Subcutaneous abdominal adipose tissue (tissue), 5 donors: ENCODE measurements around the gene STIP1.
A peak's percentile ranks its signal among the peaks of the same experiment; 100 is the strongest.

ENCODE experiments used
- H3K27ac ChIP-seq: one replicate; pipeline ENCODE4 v1.7.0; 2013; ENCODE audit warnings: low read depth, mild to moderate bottlenecking, inconsistent platforms, low read length, moderate library complexity
- H3K27me3 ChIP-seq, 5 donors: one replicate each; pipeline ENCODE4 v1.7.0; 2013; ENCODE audit warnings: low read length in 5 of 5, inconsistent platforms in 1 of 5; ENCODE audit not compliant: control insufficient read depth in 5 of 5, insufficient read depth in 4 of 5
- H3K36me3 ChIP-seq, 5 donors: one replicate each; pipeline ENCODE4 v1.7.0; 2013; ENCODE audit warnings: low read length in 5 of 5; ENCODE audit not compliant: control insufficient read depth in 5 of 5, insufficient read depth in 5 of 5
- H3K4me1 ChIP-seq, 5 donors: one replicate each; pipeline ENCODE4 v1.7.0; 2013; ENCODE audit warnings: low read length in 5 of 5, mild to moderate bottlenecking in 3 of 5, moderate library complexity in 1 of 5; ENCODE audit not compliant: control insufficient read depth in 5 of 5, insufficient read depth in 5 of 5
- H3K4me3 ChIP-seq, 5 donors: one replicate each; pipeline ENCODE4 v1.7.0; 2013; ENCODE audit warnings: low read length in 5 of 5, low read depth in 1 of 5
- H3K9ac ChIP-seq, 5 donors: one replicate each; pipeline ENCODE4 v1.7.0; 2013; ENCODE audit warnings: low read length in 5 of 5, mild to moderate bottlenecking in 4 of 5, moderate library complexity in 3 of 5
- H3K9me3 ChIP-seq, 5 donors: one replicate each; pipeline ENCODE4 v1.7.0; 2013; ENCODE audit warnings: low read length in 5 of 5; ENCODE audit not compliant: control insufficient read depth in 5 of 5
- donor health status: healthy.
- donor health status: healthy.
- donor health status: healthy.
- donor health status: healthy.
- donor health status: healthy.

STIP1 gene

GRCh38 chr11:64227405-64227956 is 41.5 kb downstream of the STIP1 start:
- peak overlapping the region in 4 of 5 donors; percentile 84 to 95 (median 90) for H3K9ac ChIP-seq
- no peaks in the 10 kb centered on the region for H3K27me3 ChIP-seq
- peak overlapping the region in 4 of 5 donors; percentile 83 to 94 (median 90) for H3K4me3 ChIP-seq
- peak overlapping the region; percentile 87 for H3K27ac ChIP-seq
- H3K4me1 ChIP-seq = peaks cover 3 to 57% (median 55%) of the 10 kb centered on the region in 5 donors
- peaks cover 0 to 21% (median 10%) of the 10 kb centered on the region in 5 donors for H3K36me3 ChIP-seq
- H3K9me3 ChIP-seq = no peaks in the 10 kb centered on the region

GRCh38 chr11:64229090-64229743 is 43.2 kb downstream of the STIP1 start:
- Histone ChIP-seq H3K4me3 (peak overlapping the region in 4 of 5 donors; percentile 72 to 86 (median 76)), H3K27me3 (no peaks in the 10 kb centered on the region), H3K9me3 (no peaks in the 10 kb centered on the region), H3K4me1 (peaks cover 5 to 70% (median 65%) of the 10 kb centered on the region in 5 donors), H3K36me3 (peaks cover 0 to 4% (median 2%) of the 10 kb centered on the region in 5 donors), H3K9ac (peak overlapping the region in 2 of 5 donors; percentile 78 to 89), H3K27ac (peak overlapping the region; percentile 57)

- Histone ChIP-seq H3K9ac (peak overlapping the region in 4 of 5 donors; percentile 77 to 89 (median 80)), H3K36me3 (no peaks in the 10 kb centered on the region), H3K4me3 (peak overlapping the region; percentile 72 to 86 (median 76)), H3K27ac (peak overlapping the region; percentile 57), H3K9me3 (no peaks in the 10 kb centered on the region), H3K4me1 (peaks cover 5 to 69% (median 63%) of the 10 kb centered on the region in 5 donors), H3K27me3 (no peaks in the 10 kb centered on the region)
These were observed 43.8 kb downstream of the STIP1 start for GRCh38 chr11:64229744-64230170.

GRCh38 chr11:64230171-64230984 is 44.4 kb downstream of the STIP1 start, which contains the start of gene DNAJC4:
TSS of gene DNAJC4 (plus strand) at chr11:64230548. CDS start at chr11:64230855, 307 bp downstream.
- peak within 1 kb of the TSS; percentile 72 to 86 (median 76) for H3K4me3 ChIP-seq
- no peaks in the 10 kb centered on the region for H3K9me3 ChIP-seq
- H3K4me1 ChIP-seq = peaks cover 8 to 69% (median 62%) of the 10 kb centered on the region in 5 donors
- H3K27ac ChIP-seq = peak within 1 kb of the TSS; percentile 57
- H3K36me3 ChIP-seq = no peaks in the 10 kb centered on the region
- no peaks in the 10 kb centered on the region for H3K27me3 ChIP-seq
- H3K9ac ChIP-seq = peak within 1 kb of the TSS in 4 of 5 donors; percentile 77 to 89 (median 80)

GRCh38 chr11:64230985-64231365 is 45.0 kb downstream of the STIP1 start:
- peaks cover 0 to 2% (median 0%) of the 10 kb centered on the region in 5 donors for H3K36me3 ChIP-seq
- peak overlapping the region in 4 of 5 donors; percentile 77 to 89 (median 80) for H3K9ac ChIP-seq
- peaks cover 10 to 69% (median 62%) of the 10 kb centered on the region in 5 donors for H3K4me1 ChIP-seq
- peak overlapping the region; percentile 59 to 86 (median 76) for H3K4me3 ChIP-seq
- H3K27me3 ChIP-seq = no peaks in the 10 kb centered on the region
- no peaks in the 10 kb centered on the region for H3K9me3 ChIP-seq
- peak overlapping the region; percentile 57 for H3K27ac ChIP-seq

- no peak overlapping the region for H3K4me3 ChIP-seq
- peaks cover 0 to 5% (median 0%) of the 10 kb centered on the region in 5 donors for H3K36me3 ChIP-seq
- H3K27me3 ChIP-seq = no peaks in the 10 kb centered on the region
- peaks cover 10 to 67% (median 59%) of the 10 kb centered on the region in 5 donors for H3K4me1 ChIP-seq
- H3K27ac ChIP-seq = no peak overlapping the region
- H3K9me3 ChIP-seq = no peaks in the 10 kb centered on the region
- H3K9ac ChIP-seq = no peak overlapping the region
These were observed 45.6 kb downstream of the STIP1 start for GRCh38 chr11:64231546-64231945.

- peak overlapping the region in 2 of 5 donors; percentile 20 to 62 for H3K9ac ChIP-seq
- peaks cover 8 to 59% (median 51%) of the 10 kb centered on the region in 5 donors for H3K4me1 ChIP-seq
- no peak overlapping the region for H3K27ac ChIP-seq
- no peaks in the 10 kb centered on the region for H3K9me3 ChIP-seq
- no peaks in the 10 kb centered on the region for H3K27me3 ChIP-seq
- no peak overlapping the region for H3K4me3 ChIP-seq
- H3K36me3 ChIP-seq = peaks cover 0 to 10% (median 4%) of the 10 kb centered on the region in 5 donors
These were observed 46.4 kb downstream of the STIP1 start for GRCh38 chr11:64232182-64232966.

- no peak overlapping the region for H3K27ac ChIP-seq
- H3K9ac ChIP-seq = peak overlapping the region in 1 of 5 donors; percentile 62
- H3K36me3 ChIP-seq = peaks cover 0 to 16% (median 10%) of the 10 kb centered on the region in 5 donors
- H3K27me3 ChIP-seq = no peaks in the 10 kb centered on the region
- no peak overlapping the region for H3K4me3 ChIP-seq
- H3K9me3 ChIP-seq = no peaks in the 10 kb centered on the region
- H3K4me1 ChIP-seq = peaks cover 8 to 58% (median 48%) of the 10 kb centered on the region in 5 donors
These were observed 47.0 kb downstream of the STIP1 start for GRCh38 chr11:64232967-64233315.

GRCh38 chr11:64233913-64234586 is 48.1 kb downstream of the STIP1 start, which contains the start of gene VEGFB:
TSS of gene VEGFB (plus strand) at chr11:64234584. CDS start at chr11:64234834, 250 bp downstream.
- H3K36me3 ChIP-seq = peaks cover 0 to 27% (median 21%) of the 10 kb centered on the region in 5 donors
- H3K4me3 ChIP-seq = peak within 1 kb of the TSS; percentile 65 to 89 (median 76)
- H3K9ac ChIP-seq = peak within 1 kb of the TSS in 4 of 5 donors; percentile 53 to 80 (median 72)
- no peaks in the 10 kb centered on the region for H3K27me3 ChIP-seq
- peak within 1 kb of the TSS; percentile 69 for H3K27ac ChIP-seq
- H3K9me3 ChIP-seq = no peaks in the 10 kb centered on the region
- H3K4me1 ChIP-seq = peaks cover 8 to 58% (median 48%) of the 10 kb centered on the region in 5 donors
